GM12875 (cell line): ENCODE data around the gene TRIP10.
"Not testable (repeated sequence)": the region's sequence is repeated elsewhere in the genome, so short reads cannot be mapped to it uniquely, and the experiment has no call there.

Source experiments
- H3K4me3 ChIP-seq: one replicate; pipeline ENCODE4 v1.5.1; 2011; ENCODE audit warnings: low read depth, low read length, control low read depth
- CTCF ChIP-seq: IDR thresholded peaks from 2 replicates; pipeline ENCODE4 v1.5.1; 2011; ENCODE audit warnings: low read depth, mild to moderate bottlenecking, control low read depth, inconsistent platforms, low read length, moderate library complexity, borderline replicate concordance; ENCODE audit not compliant: insufficient read depth

TRIP10 gene

GRCh38 chr19:6754136-6754535, 14.7 kb downstream of the TRIP10 start:
- TF ChIP-seq CTCF: no peak
- H3K4me3 ChIP-seq: no peak overlapping the region

- no peak for TF ChIP-seq CTCF
- H3K4me3 ChIP-seq: no peak overlapping the region
Measured at GRCh38 chr19:6754653-6755463, 15.4 kb downstream of the TRIP10 start.

GRCh38 chr19:6760606-6761005, 21.1 kb downstream of the TRIP10 start:
- H3K4me3 ChIP-seq: no peak overlapping the region
- no peak for TF ChIP-seq CTCF

GRCh38 chr19:6761053-6761676, 21.7 kb downstream of the TRIP10 start:
- no peak for TF ChIP-seq CTCF
- no peak overlapping the region for H3K4me3 ChIP-seq

- not testable (repeated sequence) for H3K4me3 ChIP-seq
Measured at GRCh38 chr19:6762253-6762797, 22.8 kb downstream of the TRIP10 start.

- H3K4me3 ChIP-seq: no peak overlapping the region
- no peak for TF ChIP-seq CTCF
Measured at GRCh38 chr19:6765738-6766356, 26.4 kb downstream of the TRIP10 start.

GRCh38 chr19:6766357-6767080, 27.0 kb downstream of the TRIP10 start:
- no peak for TF ChIP-seq CTCF
- H3K4me3 ChIP-seq: peak overlapping the region; percentile 82
